Loucy (cell line): Measurements from ENCODE around the gene MEIS1.

Source experiments
- H2AFZ ChIP-seq: fragments of 200-600 bp; sonication (generic); 2 replicates; pipeline ENCODE4 v1.6.0; 2016; ENCODE audit warnings: antibody characterized with exemption, mild to moderate bottlenecking, low read length, moderate library complexity
- H3F3A ChIP-seq: fragments of 200-600 bp; 2 replicates; pipeline ENCODE4 v1.6.0; 2016; ENCODE audit warnings: antibody characterized with exemption, low read depth, mild to moderate bottlenecking
- H3K27me3 ChIP-seq: fragments of 200-600 bp; sonication (generic); 2 replicates; pipeline ENCODE4 v1.6.1; 2014; ENCODE audit warnings: low read length, mild to moderate bottlenecking; ENCODE audit not compliant: insufficient read depth, poor library complexity, severe bottlenecking
- H3K36me3 ChIP-seq: fragments of 200-600 bp; sonication (generic); 2 replicates; pipeline ENCODE4 v1.6.1; 2016; ENCODE audit warnings: low read length; ENCODE audit not compliant: insufficient read depth
- H3K4me1 ChIP-seq: fragments of 200-600 bp; sonication (generic); 2 replicates; pipeline ENCODE4 v1.5.1; 2014; ENCODE audit warnings: low read length, mild to moderate bottlenecking; ENCODE audit not compliant: insufficient read depth, poor library complexity, severe bottlenecking
- H3K4me2 ChIP-seq: fragments of 200-600 bp; sonication (generic); 2 replicates; pipeline ENCODE4 v1.6.0; 2014; ENCODE audit warnings: antibody characterized with exemption, low read length, low read depth, mild to moderate bottlenecking; ENCODE audit not compliant: poor library complexity, severe bottlenecking
- H3K4me3 ChIP-seq: fragments of 200-600 bp; sonication (generic); 2 replicates; pipeline ENCODE4 v1.5.1; 2014; ENCODE audit warnings: low read length, mild to moderate bottlenecking, mixed read lengths; ENCODE audit not compliant: poor library complexity, severe bottlenecking
- H3K79me2 ChIP-seq: fragments of 200-600 bp; sonication (generic); 2 replicates; pipeline ENCODE4 v1.6.1; 2014; ENCODE audit warnings: low read length; ENCODE audit not compliant: insufficient read depth
- H3K9ac ChIP-seq: fragments of 200-600 bp; sonication (generic); 2 replicates; pipeline ENCODE4 v1.6.0; 2014; ENCODE audit warnings: mild to moderate bottlenecking, low read depth, low read length, moderate library complexity; ENCODE audit not compliant: poor library complexity, severe bottlenecking
- H3K9me2 ChIP-seq: fragments of 200-600 bp; sonication (generic); replicated peaks from 2 replicates; pipeline ENCODE4 v1.6.1; 2016; ENCODE audit warnings: low read depth, low read length, mixed read lengths
- H3K9me3 ChIP-seq: fragments of 200-600 bp; sonication (generic); 2 replicates; pipeline ENCODE4 v1.6.1; 2014; ENCODE audit warnings: mild to moderate bottlenecking, antibody characterized with exemption, low read length, low read depth; ENCODE audit not compliant: insufficient read depth
- H4K20me1 ChIP-seq: fragments of 200-600 bp; sonication (generic); 2 replicates; pipeline ENCODE4 v1.6.0; 2014; ENCODE audit warnings: antibody characterized with exemption, low read length, mild to moderate bottlenecking; ENCODE audit not compliant: insufficient read depth, poor library complexity, severe bottlenecking
- EZH2phosphoT487 ChIP-seq: fragments of 200-600 bp; IDR thresholded peaks from 2 replicates; pipeline ENCODE4 v1.6.1; 2018; ENCODE audit warnings: antibody characterized with exemption, mild to moderate bottlenecking, moderate library complexity, borderline replicate concordance
- TF ChIP-seq, protein P1 (sequence below): fragments of 200-600 bp; sonication (generic); conservative IDR thresholded peaks from 2 replicates; pipeline ENCODE4 v1.5.1; 2014; ENCODE audit warnings: mild to moderate bottlenecking, antibody characterized with exemption, low read length

The MEIS1 gene

DNA sequence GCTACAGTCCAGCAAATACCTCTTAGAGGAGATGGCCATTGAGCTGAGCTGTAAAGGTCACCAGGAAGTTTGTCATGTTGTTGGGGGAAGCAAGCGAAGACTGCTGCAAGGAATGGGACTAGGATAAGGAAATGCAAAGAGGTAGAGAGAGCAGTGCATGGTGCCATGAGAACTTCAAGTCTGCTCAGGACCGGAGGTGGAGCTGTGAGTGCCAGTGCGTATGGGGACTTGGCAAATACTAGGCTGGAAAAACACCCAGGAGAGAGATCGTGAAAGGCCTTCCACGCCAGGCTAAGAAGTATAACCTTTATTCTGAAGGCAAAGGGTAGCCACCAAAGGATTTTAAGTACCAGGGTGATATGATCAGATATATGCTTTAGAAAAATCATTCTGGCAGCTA is 71.3 kb downstream of the MEIS1 start:
- H3K36me3 ChIP-seq: no peaks in the 10 kb centered on the region
- no peaks in the 10 kb centered on the region for H4K20me1 ChIP-seq
- no peaks in the 10 kb centered on the region for H3K9me2 ChIP-seq
- H3K27me3 ChIP-seq: no peaks in the 10 kb centered on the region
- TF ChIP-seq EZH2phosphoT487: no peak
- TF ChIP-seq, protein P1, sequence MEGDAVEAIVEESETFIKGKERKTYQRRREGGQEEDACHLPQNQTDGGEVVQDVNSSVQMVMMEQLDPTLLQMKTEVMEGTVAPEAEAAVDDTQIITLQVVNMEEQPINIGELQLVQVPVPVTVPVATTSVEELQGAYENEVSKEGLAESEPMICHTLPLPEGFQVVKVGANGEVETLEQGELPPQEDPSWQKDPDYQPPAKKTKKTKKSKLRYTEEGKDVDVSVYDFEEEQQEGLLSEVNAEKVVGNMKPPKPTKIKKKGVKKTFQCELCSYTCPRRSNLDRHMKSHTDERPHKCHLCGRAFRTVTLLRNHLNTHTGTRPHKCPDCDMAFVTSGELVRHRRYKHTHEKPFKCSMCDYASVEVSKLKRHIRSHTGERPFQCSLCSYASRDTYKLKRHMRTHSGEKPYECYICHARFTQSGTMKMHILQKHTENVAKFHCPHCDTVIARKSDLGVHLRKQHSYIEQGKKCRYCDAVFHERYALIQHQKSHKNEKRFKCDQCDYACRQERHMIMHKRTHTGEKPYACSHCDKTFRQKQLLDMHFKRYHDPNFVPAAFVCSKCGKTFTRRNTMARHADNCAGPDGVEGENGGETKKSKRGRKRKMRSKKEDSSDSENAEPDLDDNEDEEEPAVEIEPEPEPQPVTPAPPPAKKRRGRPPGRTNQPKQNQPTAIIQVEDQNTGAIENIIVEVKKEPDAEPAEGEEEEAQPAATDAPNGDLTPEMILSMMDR: no peak
- H2AFZ ChIP-seq: no peak overlapping the region
- no peaks in the 10 kb centered on the region for H3K9me3 ChIP-seq
- H3K9ac ChIP-seq: no peak overlapping the region
- no peaks in the 10 kb centered on the region for H3F3A ChIP-seq
- no peaks in the 10 kb centered on the region for H3K4me1 ChIP-seq
- H3K4me2 ChIP-seq: no peak overlapping the region
- no peak overlapping the region for H3K4me3 ChIP-seq
- H3K79me2 ChIP-seq: no peaks in the 10 kb centered on the region

DNA sequence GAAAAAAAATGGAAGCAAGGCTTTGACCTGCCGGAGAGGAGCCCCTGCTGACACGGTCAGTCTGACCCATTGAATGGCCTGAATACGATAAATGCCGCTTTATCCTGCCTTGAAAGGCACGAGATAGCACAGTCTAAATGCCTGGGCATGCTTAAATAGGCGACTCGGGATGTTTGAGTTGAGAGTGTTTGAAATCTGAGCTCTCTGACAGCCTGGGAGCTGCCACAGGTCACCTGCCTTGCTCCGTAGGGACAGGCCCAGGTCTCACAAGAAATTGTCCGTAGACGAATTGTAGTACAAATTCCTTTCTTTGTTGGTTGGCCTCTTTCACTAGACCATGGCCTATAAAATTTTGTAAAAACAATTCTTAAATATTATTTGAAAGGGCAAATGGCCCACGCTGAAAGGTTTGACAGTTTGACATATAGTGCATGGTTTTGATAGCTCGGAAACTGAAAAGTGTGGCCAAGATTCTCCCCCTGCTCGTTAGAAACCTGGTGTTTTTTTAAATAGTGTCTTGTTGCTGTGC is 72.8 kb downstream of the MEIS1 start:
- H2AFZ ChIP-seq: no peak overlapping the region
- no peak overlapping the region for H3K4me3 ChIP-seq
- no peak for TF ChIP-seq EZH2phosphoT487
- TF ChIP-seq, protein P1: no peak
- H3F3A ChIP-seq: no peaks in the 10 kb centered on the region
- no peak overlapping the region for H3K9ac ChIP-seq
- H3K4me1 ChIP-seq: no peaks in the 10 kb centered on the region
- H4K20me1 ChIP-seq: no peaks in the 10 kb centered on the region
- no peaks in the 10 kb centered on the region for H3K9me2 ChIP-seq
- H3K79me2 ChIP-seq: no peaks in the 10 kb centered on the region
- H3K9me3 ChIP-seq: no peaks in the 10 kb centered on the region
- H3K36me3 ChIP-seq: no peaks in the 10 kb centered on the region
- no peak overlapping the region for H3K4me2 ChIP-seq
- H3K27me3 ChIP-seq: no peaks in the 10 kb centered on the region

GRCh38 chr2:66508484-66509071 is 73.7 kb downstream of the MEIS1 start:
- Histone ChIP-seq H3K9me2 (no peaks in the 10 kb centered on the region), H3K4me1 (no peaks in the 10 kb centered on the region), H3K4me2 (no peak overlapping the region), H3K4me3 (no peak overlapping the region), H3K9ac (no peak overlapping the region), H2AFZ (no peak overlapping the region), H3F3A (no peaks in the 10 kb centered on the region), H3K36me3 (no peaks in the 10 kb centered on the region), H3K79me2 (no peaks in the 10 kb centered on the region), H3K9me3 (no peaks in the 10 kb centered on the region), H4K20me1 (no peaks in the 10 kb centered on the region), H3K27me3 (no peaks in the 10 kb centered on the region)
- TF ChIP-seq, protein P1: no peak
- TF ChIP-seq EZH2phosphoT487: no peak
